ENCODE measurements around the gene FAM118B. TPM values are rescaled to one million over a fixed set of nuclear protein-coding genes. Genes with fewer than 3 reads are reported as not detected.

FAM118B gene
- polyA plus RNA-seq, 2 donors: 2.8 to 7.0 TPM

DNA sequence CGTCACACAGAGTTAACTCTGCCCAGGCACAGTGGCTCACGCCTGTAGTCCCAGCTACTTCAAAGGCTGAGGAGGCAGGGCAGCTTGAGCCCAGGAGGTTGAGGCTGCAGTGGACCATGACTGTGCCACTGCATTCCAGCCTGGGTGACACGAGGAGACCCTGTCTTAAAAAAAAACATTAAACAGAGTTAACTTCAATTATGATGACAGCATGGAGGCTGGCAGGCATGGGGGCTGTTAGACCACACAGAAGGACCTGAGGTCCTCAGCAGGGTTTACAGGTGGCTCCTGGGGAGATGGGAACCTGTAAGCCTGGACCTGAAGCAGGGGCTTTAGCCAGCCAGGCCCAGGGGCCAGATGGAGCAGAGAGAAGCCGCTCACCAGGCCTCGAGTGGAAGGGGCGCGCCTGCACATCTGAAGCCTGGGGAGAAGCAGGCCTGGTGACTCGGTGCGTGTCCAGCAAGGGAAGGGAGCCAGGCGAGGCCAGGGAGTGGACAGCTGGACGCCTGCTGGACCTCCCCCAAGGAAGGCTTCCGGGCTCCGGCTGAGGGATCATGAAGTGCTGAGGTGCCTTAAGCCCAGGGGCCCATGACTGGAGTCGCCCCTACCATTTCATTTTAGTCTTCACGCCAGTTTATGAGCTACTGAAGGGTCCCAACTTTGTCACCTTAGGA, 25.4 kb upstream of the FAM118B start:
- 74 to 85% methylated on average over 14 to 15 of the region's 15 CpGs for WGBS, 2 donors
- Histone ChIP-seq H3K4me1 (ENCODE audit: control insufficient read depth in 2 of 2, insufficient read depth in 2 of 2, low read length in 1 of 2) (peaks cover 0 to 3% of the 10 kb centered on the region in 2 donors), H3K4me3 (ENCODE audit: low read depth in 1 of 2, low read length in 2 of 2) (no peak overlapping the region), H3K27me3 (ENCODE audit: control insufficient read depth in 1 of 2, insufficient read depth in 2 of 2, low read length in 2 of 2) (no peaks in the 10 kb centered on the region), H3K9me3 (ENCODE audit: control insufficient read depth in 2 of 2, insufficient read depth in 1 of 2, low read depth in 1 of 2, low read length in 1 of 2) (no peaks in the 10 kb centered on the region), H3K36me3 (ENCODE audit: control insufficient read depth in 2 of 2, insufficient read depth in 2 of 2, low read length in 1 of 2) (peaks cover 0 to 8% of the 10 kb centered on the region in 2 donors), H3K27ac (ENCODE audit: low read depth in 2 of 2, low read length in 1 of 2) (no peak overlapping the region)

DNA sequence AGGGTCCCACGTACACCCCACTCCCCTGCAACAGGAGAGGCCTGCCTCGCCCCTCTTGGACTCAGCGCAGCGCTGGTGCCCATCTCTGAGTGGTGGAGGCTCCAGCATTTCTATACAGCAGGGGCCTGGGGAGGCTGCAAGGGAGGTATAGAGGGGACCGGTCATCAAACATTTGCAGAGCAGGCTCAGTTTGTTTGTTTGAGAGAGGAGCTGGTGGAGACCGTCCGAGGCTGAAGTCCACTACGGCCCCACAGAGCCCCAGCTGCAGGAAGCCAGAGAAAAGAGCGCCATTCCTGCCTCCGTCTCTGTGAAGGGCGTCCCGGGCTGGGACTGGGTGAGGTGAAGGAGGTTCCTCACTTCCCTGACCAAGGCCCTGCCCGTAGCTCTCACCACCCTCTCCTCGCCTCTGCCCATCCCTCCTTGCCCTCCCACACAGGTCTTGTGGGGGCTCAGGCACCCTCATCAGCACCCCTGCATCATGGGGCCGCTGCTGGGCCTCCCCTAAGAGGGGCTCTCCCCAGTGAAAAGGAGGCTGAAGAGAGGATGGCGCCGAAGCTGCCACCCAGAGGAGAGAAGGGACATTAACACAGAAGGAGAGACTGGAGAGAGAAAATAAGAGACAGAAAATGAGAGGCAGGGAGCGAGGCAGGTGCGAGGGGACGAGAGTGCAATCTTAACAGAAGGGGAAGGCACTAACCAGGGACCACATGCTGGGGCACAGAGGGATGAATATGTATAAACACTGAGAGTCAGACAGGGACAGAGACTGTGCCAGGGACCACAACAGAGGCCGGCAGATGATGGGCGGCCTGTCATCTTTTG, 24.7 kb upstream of the FAM118B start:
- WGBS, 2 donors: 76 to 85% methylated on average over 22 of the region's 22 CpGs
- H3K9me3 ChIP-seq (ENCODE audit: control insufficient read depth in 2 of 2, insufficient read depth in 1 of 2, low read depth in 1 of 2, low read length in 1 of 2): no peaks in the 10 kb centered on the region
- H3K27me3 ChIP-seq (ENCODE audit: control insufficient read depth in 1 of 2, insufficient read depth in 2 of 2, low read length in 2 of 2): no peaks in the 10 kb centered on the region
- H3K36me3 ChIP-seq (ENCODE audit: control insufficient read depth in 2 of 2, insufficient read depth in 2 of 2, low read length in 1 of 2): peaks cover 0 to 9% of the 10 kb centered on the region in 2 donors
- no peak overlapping the region for H3K4me3 ChIP-seq (ENCODE audit: low read depth in 1 of 2, low read length in 2 of 2)
- H3K27ac ChIP-seq (ENCODE audit: low read depth in 2 of 2, low read length in 1 of 2): no peak overlapping the region
- H3K4me1 ChIP-seq (ENCODE audit: control insufficient read depth in 2 of 2, insufficient read depth in 2 of 2, low read length in 1 of 2): peaks cover 0 to 3% of the 10 kb centered on the region in 2 donors

DNA sequence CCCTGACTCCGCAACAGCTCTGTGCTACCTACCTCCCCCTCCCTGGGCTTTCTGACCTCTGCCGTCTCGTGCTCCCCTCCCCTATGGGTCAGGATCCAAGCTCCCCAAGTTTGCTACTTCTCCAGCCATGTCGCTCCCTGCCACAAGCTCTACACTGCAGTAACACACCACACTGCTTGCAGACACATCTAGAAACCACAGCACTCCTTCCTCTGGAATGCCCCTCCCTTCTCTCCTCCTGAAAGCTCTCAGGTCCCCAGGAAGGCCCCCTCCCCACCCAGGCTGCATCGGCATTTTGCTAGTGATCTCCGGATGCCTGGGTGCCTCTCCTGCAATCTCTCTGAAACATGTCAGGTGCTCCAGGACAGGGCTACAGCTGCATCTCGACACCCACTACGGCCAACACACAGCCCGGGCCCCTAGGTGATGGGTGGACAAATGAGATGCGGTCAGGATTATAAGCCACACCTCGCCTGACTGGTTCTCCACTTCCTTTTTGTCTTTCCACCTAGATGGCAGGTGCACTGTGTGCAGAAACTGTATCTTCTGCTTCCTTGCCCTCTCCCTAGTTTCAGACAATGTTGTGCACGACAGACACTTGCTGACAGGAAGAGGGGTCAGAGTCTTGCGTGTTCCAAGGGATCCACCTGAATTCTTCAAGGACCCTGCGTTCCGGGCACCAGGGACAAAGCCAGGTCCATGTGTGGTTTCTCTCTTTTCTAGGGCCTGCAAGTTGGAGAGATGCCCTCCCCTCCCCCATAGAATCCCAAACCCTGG, 23.1 kb upstream of the FAM118B start:
- Histone ChIP-seq H3K36me3 (ENCODE audit: control insufficient read depth in 2 of 2, insufficient read depth in 2 of 2, low read length in 1 of 2) (peaks cover 0 to 20% of the 10 kb centered on the region in 2 donors), H3K9me3 (ENCODE audit: control insufficient read depth in 2 of 2, insufficient read depth in 1 of 2, low read depth in 1 of 2, low read length in 1 of 2) (no peaks in the 10 kb centered on the region), H3K4me3 (ENCODE audit: low read depth in 1 of 2, low read length in 2 of 2) (no peak overlapping the region), H3K4me1 (ENCODE audit: control insufficient read depth in 2 of 2, insufficient read depth in 2 of 2, low read length in 1 of 2) (peaks cover 0 to 3% of the 10 kb centered on the region in 2 donors), H3K27me3 (ENCODE audit: control insufficient read depth in 1 of 2, insufficient read depth in 2 of 2, low read length in 2 of 2) (no peaks in the 10 kb centered on the region), H3K27ac (ENCODE audit: low read depth in 2 of 2, low read length in 1 of 2) (no peak overlapping the region)
- WGBS, 2 donors: 77 to 83% methylated on average over 15 of the region's 15 CpGs

DNA sequence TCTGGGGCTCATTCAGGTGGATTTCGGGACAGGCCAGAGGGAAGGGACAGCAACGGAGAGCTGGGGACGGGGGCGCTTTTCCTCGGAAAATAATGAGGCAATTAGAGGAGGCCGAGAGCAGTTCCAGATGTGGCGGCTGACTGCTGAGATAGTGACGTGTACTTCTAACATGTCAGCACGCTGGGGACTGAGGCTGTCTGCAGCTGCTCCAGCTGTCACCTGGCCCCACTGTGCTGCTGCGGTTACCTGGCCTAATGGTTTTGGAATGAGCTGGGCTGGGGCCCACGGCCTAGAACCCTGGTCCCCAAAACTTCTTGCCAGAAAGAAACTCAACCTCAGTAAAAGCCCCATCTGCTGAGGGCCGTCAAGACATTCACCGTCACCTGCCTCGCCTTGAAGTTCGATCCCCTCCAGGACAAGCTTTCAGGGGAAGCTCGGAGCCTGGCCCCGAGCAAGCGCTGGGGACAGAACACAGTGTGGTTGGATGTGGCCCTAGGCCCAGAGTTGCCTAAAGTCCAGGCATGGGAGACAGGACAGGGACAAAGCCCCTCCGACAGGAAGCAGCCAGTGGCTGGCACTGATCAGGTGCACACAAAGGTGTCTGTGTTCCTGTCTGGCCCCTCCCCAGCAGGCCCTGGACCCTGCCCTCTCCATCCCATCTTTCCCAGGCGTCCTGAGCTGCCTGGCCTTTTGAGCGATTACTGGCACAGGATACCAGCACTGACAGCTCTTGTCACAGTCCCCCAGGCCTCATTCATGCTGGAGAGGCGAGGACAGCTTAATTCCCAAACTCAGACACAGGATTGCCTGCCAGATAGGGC, 22.3 kb upstream of the FAM118B start:
- Histone ChIP-seq H3K4me3 (ENCODE audit: low read depth in 1 of 2, low read length in 2 of 2) (no peak overlapping the region), H3K36me3 (ENCODE audit: control insufficient read depth in 2 of 2, insufficient read depth in 2 of 2, low read length in 1 of 2) (peaks cover 0 to 20% of the 10 kb centered on the region in 2 donors), H3K4me1 (ENCODE audit: control insufficient read depth in 2 of 2, insufficient read depth in 2 of 2, low read length in 1 of 2) (peaks cover 0 to 3% of the 10 kb centered on the region in 2 donors), H3K9me3 (ENCODE audit: control insufficient read depth in 2 of 2, insufficient read depth in 1 of 2, low read depth in 1 of 2, low read length in 1 of 2) (no peaks in the 10 kb centered on the region), H3K27ac (ENCODE audit: low read depth in 2 of 2, low read length in 1 of 2) (no peak overlapping the region), H3K27me3 (ENCODE audit: control insufficient read depth in 1 of 2, insufficient read depth in 2 of 2, low read length in 2 of 2) (no peaks in the 10 kb centered on the region)
- 83 to 90% methylated on average over 22 of the region's 22 CpGs for WGBS, 2 donors

DNA sequence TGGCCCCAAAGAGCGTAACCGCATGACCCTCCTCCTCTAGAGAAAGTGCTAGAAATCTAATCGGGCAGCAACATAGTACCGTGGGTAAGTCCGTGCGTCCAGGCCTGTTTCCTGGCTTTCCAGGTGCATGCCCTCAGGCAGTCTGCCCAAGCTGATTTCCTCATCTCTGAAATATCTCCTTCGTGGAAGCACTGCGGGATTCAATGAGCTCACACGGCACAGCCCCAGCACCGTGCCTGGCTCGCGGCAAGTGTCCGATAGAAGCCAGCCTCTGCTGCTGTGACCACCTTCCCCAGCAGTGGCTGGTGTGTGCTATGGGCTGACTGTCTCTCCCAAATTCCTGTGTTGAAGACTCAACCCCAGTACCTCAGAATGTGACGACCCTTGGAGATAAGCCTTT, 20.8 kb upstream of the FAM118B start:
- no peak overlapping the region for H3K27ac ChIP-seq (ENCODE audit: low read depth in 2 of 2, low read length in 1 of 2)
- no peaks in the 10 kb centered on the region for H3K9me3 ChIP-seq (ENCODE audit: control insufficient read depth in 2 of 2, insufficient read depth in 1 of 2, low read depth in 1 of 2, low read length in 1 of 2)
- peaks cover 0 to 20% of the 10 kb centered on the region in 2 donors for H3K36me3 ChIP-seq (ENCODE audit: control insufficient read depth in 2 of 2, insufficient read depth in 2 of 2, low read length in 1 of 2)
- 78 to 80% methylated on average over 14 of the region's 14 CpGs for WGBS, 2 donors
- H3K27me3 ChIP-seq (ENCODE audit: control insufficient read depth in 1 of 2, insufficient read depth in 2 of 2, low read length in 2 of 2): no peaks in the 10 kb centered on the region
- H3K4me3 ChIP-seq (ENCODE audit: low read depth in 1 of 2, low read length in 2 of 2): no peak overlapping the region
- H3K4me1 ChIP-seq (ENCODE audit: control insufficient read depth in 2 of 2, insufficient read depth in 2 of 2, low read length in 1 of 2): peaks cover 0 to 3% of the 10 kb centered on the region in 2 donors

DNA sequence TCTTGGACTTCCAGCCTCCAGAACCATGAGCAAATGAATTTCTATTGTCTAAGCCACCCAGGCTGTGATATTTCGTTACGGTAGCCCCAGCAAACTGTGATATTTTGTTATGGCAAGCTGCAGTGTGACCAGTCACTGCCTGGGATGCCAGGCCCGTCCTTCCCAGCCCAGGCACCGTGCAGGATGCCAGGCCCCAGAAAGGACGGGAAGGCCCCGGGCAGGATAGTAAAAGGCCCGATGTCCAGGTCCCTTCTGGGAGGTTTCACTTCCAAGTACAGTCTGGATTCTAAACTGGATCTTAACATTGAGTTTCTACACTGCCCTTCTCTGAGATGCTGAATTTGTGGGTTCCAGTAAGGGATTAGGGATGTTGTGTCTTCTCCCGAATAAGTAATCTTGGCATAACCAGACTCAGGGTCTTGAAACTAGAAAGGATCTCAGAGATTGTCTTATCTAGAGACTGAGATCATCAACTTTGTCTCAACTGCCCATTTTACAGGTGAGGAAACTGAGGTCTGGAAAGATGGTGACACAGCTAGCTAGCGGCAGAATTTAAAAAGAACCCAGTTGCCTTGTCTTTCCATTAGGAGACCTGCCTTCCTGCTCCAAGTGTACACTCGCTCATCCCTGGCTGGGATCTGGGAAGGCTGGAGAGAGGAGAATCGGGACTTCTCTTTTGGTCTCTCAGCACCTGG, 20.1 kb upstream of the FAM118B start:
- no peak overlapping the region for H3K4me3 ChIP-seq (ENCODE audit: low read depth in 1 of 2, low read length in 2 of 2)
- no peak overlapping the region for H3K27ac ChIP-seq (ENCODE audit: low read depth in 2 of 2, low read length in 1 of 2)
- 91 to 96% methylated on average over 11 of the region's 11 CpGs for WGBS, 2 donors
- H3K4me1 ChIP-seq (ENCODE audit: control insufficient read depth in 2 of 2, insufficient read depth in 2 of 2, low read length in 1 of 2): peaks cover 0 to 3% of the 10 kb centered on the region in 2 donors
- no peaks in the 10 kb centered on the region for H3K27me3 ChIP-seq (ENCODE audit: control insufficient read depth in 1 of 2, insufficient read depth in 2 of 2, low read length in 2 of 2)
- no peaks in the 10 kb centered on the region for H3K9me3 ChIP-seq (ENCODE audit: control insufficient read depth in 2 of 2, insufficient read depth in 1 of 2, low read depth in 1 of 2, low read length in 1 of 2)
- peaks cover 0 to 24% of the 10 kb centered on the region in 2 donors for H3K36me3 ChIP-seq (ENCODE audit: control insufficient read depth in 2 of 2, insufficient read depth in 2 of 2, low read length in 1 of 2)

DNA sequence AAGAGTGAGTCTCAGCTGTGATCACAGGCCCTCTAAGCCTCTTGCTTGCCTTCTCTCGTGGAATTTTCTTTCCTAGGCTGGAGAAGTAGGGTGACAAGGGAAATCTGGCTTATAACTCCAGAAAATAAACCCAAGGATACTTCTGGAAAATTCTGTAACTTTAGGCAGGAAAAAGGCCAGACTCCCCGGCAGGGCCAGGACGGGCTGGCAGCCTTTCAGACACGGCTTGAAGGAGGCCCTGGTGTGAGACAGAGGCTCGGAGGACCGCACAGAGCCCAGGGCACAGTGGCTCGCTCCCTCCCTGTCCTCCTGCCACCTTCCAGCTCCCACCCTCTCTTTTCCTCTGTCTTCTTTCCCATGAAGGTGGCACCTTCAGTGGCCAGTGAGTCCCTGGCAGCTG, 19.2 kb upstream of the FAM118B start:
- Histone ChIP-seq H3K27me3 (ENCODE audit: control insufficient read depth in 1 of 2, insufficient read depth in 2 of 2, low read length in 2 of 2) (no peaks in the 10 kb centered on the region), H3K4me1 (ENCODE audit: control insufficient read depth in 2 of 2, insufficient read depth in 2 of 2, low read length in 1 of 2) (peaks cover 0 to 3% of the 10 kb centered on the region in 2 donors), H3K27ac (ENCODE audit: low read depth in 2 of 2, low read length in 1 of 2) (no peak overlapping the region), H3K4me3 (ENCODE audit: low read depth in 1 of 2, low read length in 2 of 2) (no peak overlapping the region), H3K9me3 (ENCODE audit: control insufficient read depth in 2 of 2, insufficient read depth in 1 of 2, low read depth in 1 of 2, low read length in 1 of 2) (peaks cover 0 to 3% of the 10 kb centered on the region in 2 donors), H3K36me3 (ENCODE audit: control insufficient read depth in 2 of 2, insufficient read depth in 2 of 2, low read length in 1 of 2) (peaks cover 3 to 27% of the 10 kb centered on the region in 2 donors)
- WGBS, 2 donors: 80 to 92% methylated on average over 7 of the region's 7 CpGs

DNA sequence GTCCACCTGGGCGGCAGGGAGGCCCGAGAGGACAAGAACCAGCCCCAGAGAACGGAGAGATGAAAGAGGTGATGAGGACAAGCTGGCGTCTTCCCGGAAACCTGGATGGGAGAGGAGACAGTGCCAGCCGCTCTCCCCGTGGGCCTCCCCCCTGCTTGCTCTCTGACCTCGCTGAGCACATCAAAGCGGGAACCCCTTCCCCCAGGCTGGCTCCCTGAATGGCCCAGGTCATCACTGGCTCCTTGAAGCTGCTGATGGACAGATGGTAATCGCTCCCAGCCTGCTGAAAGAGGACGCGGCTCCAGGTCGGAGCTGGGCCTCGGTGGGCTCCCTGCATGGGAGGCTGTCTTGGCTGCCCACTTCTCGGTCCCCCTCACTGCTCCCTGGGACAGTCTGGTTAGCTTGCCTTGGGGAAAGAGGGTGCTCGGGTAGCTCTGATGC, 18.5 kb upstream of the FAM118B start:
- H3K27ac ChIP-seq (ENCODE audit: low read depth in 2 of 2, low read length in 1 of 2): no peak overlapping the region
- H3K4me3 ChIP-seq (ENCODE audit: low read depth in 1 of 2, low read length in 2 of 2): no peak overlapping the region
- no peaks in the 10 kb centered on the region for H3K27me3 ChIP-seq (ENCODE audit: control insufficient read depth in 1 of 2, insufficient read depth in 2 of 2, low read length in 2 of 2)
- H3K9me3 ChIP-seq (ENCODE audit: control insufficient read depth in 2 of 2, insufficient read depth in 1 of 2, low read depth in 1 of 2, low read length in 1 of 2): peaks cover 0 to 3% of the 10 kb centered on the region in 2 donors
- peaks cover 0 to 3% of the 10 kb centered on the region in 2 donors for H3K4me1 ChIP-seq (ENCODE audit: control insufficient read depth in 2 of 2, insufficient read depth in 2 of 2, low read length in 1 of 2)
- WGBS, 2 donors: 91 to 95% methylated on average over 16 of the region's 16 CpGs
- peaks cover 8 to 34% of the 10 kb centered on the region in 2 donors for H3K36me3 ChIP-seq (ENCODE audit: control insufficient read depth in 2 of 2, insufficient read depth in 2 of 2, low read length in 1 of 2)

Data from esophagus (tissue), 2 donors.